ENCODE results near the gene SHC1.

DNA sequence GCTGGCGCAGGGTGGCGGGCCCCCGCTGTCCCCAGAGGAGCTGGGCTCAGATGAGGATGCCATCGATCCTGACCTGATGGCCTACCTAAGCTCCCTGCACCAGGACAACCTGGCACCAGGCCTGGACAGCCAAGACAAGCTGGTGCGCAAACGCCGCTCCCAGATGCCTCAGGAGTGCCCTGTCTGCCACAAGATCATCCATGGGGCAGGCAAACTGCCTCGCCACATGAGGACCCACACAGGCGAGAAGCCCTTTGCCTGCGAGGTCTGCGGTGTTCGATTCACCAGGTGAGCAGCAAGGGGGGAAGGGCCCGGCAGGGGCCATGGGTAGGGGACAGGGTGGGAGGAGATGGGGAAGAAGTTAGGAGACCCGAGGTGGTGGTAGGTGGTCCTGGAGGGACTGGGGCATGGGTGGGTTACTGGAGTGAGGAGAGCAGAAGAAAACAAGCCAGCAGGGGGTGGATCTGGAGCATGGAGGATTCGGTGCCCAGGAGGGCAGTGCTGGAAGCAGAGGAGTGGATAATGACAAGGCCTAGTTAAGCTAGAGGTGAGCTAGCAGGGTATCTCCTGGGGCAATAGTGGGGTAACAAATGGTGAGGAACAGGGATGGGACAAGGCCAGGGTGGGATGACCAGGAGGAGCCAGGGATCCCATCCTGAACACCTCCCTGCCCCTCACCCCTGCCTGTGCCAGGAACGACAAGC lies 45.1 kb upstream of the SHC1 start:
- TF ChIP-seq, protein P1, sequence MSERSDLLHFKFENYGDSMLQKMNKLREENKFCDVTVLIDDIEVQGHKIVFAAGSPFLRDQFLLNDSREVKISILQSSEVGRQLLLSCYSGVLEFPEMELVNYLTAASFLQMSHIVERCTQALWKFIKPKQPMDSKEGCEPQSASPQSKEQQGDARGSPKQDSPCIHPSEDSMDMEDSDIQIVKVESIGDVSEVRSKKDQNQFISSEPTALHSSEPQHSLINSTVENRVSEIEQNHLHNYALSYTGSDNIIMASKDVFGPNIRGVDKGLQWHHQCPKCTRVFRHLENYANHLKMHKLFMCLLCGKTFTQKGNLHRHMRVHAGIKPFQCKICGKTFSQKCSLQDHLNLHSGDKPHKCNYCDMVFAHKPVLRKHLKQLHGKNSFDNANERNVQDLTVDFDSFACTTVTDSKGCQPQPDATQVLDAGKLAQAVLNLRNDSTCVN (tag by site-specific recombination; optimal IDR thresholded peaks at IDR 0.05), result no peak
- TF ChIP-seq REST (tag by site-specific recombination; IDR thresholded peaks at IDR 0.05) (no peak), ZNF530 (tag by site-specific recombination; IDR thresholded peaks at IDR 0.05; ENCODE audit: low read depth) (no peak)

All from HEK293 (cell line).